OCI-LY3 (cell line): ENCODE measurements around the gene BARX2.

Experiments
- CTCF ChIP-seq: fragments of 200-600, 300-600 bp; sonication (generic); IDR thresholded peaks from 2 replicates; pipeline ENCODE4 v1.5.1; 2014; ENCODE audit warnings: antibody characterized with exemption, low read length, low read depth
- EZH2phosphoT487 ChIP-seq: fragments of 200-600 bp; shearing (Covaris generic); IDR thresholded peaks from 2 replicates; pipeline ENCODE4 v1.6.1; 2018; ENCODE audit warnings: antibody characterized with exemption, mixed run types, low read depth

- no peak for TF ChIP-seq CTCF
- TF ChIP-seq EZH2phosphoT487, result no peak
These were observed 70.9 kb downstream of the BARX2 start for GRCh38 chr11:129446572-129446971.
